NCI-H748 (cell line): ENCODE measurements around the gene ALDH1A2.

Experiments
- DNase-seq: peaks from one replicate; lab custom pipeline; 2025; ENCODE audit not compliant: unreplicated experiment; lab: John Stamatoyannopoulos, UW

ALDH1A2 gene

DNA sequence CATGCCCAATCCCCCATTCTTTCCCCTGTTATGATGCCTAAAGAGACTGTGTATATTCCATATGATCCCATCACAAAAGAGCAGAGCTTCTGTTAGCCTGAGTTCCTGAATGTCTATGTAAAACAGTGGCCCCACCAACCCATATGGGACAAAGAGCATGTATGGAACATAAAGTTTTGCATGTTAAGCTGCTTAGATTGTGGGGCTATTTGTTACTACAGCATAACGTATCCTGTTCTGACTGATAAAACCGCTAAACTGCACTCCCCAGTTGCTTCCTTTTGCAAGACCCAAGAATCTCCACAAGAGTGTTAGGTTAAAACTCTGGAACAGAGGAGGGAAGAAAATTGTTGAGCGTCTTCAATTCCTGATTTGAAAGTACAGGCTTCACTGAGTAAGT is 154.8 kb downstream of the ALDH1A2 start:
- DNase-seq: no peak

DNA sequence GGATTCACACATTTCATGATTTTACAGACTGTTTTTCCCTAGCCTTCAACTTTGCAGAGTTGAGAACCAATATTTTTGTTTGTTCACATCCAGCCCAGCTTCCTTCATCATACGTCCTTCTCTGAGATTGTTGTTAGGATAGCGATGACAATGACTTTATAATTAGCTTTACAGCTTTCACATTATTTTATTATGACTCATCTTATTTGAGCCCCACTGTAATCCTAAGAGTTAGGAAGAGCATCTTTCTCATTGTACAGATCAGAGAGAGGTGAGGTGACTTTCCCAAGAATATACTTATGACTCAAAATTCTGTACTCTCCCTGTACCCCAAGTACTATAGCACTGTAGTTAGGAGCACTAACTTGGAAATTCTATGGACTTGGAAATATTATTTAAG is 156.1 kb downstream of the ALDH1A2 start:
- DNase-seq: no peak

- DNase-seq: no peak
Measured at GRCh38 chr15:57903626-57904025, 161.9 kb downstream of the ALDH1A2 start.
